A549 (cell line): ENCODE results near the gene ANKRD39. TPM values are rescaled to one million over a fixed set of nuclear protein-coding genes. Genes with fewer than 3 reads are reported as not detected.

Source experiments
- ATAC-seq, 2 experiments: fragments of 200-7000 bp in 1 of 2; fragments of >200 bp in 1 of 2; cut with Nextera tagmentation in 1 of 2; cut with Tn5 transposase in 1 of 2; 3 replicates each; pipeline versions ENCODE4 v1.8.0 to v1.9.1; 2018 to 2020; ENCODE audit warnings: mild to moderate bottlenecking in 1 of 2, moderate library complexity in 1 of 2
- CTCF ChIA-PET: fragments of 300-600 bp; sonication (Branson Sonifier 250); formaldehyde crosslinking; extraction: SDS; loops from one replicate; lab custom pipeline; 2021; ENCODE audit warnings: antibody characterized with exemption, inconsistent platforms; lab: Yijun Ruan, JAX
- POLR2A ChIA-PET: fragments of 350-600 bp; formaldehyde crosslinking; extraction: SDS; loops from one replicate; lab custom pipeline; 2021; ENCODE audit warnings: antibody characterized with exemption, inconsistent platforms; lab: Yijun Ruan, JAX
- DNase-seq, 2 experiments: peaks; one replicate each; pipeline versions ENCODE4 v3.0.0 to v3.0.0-alpha.2; 2011 to 2016; ENCODE audit warnings: low read depth in 1 of 2, low spot score in 1 of 2
- FAIRE-seq: peaks from 2 replicates; lab custom pipeline; 2011; peaks lifted over from hg19 to GRCh38; lab: Jason Lieb, UNC
- H3K27ac ChIP-seq, 2 experiments: fragments of >200 bp; sonication (Bioruptor Twin); formaldehyde crosslinking; 3 replicates each; pipeline ENCODE4 v1.5.1; 2016 to 2017
- H3K4me1 ChIP-seq: fragments of >200 bp; sonication (Bioruptor Twin); formaldehyde crosslinking; 3 replicates; pipeline ENCODE4 v1.6.1; 2016
- H3K4me2 ChIP-seq: fragments of >200 bp; sonication (Bioruptor Twin); formaldehyde crosslinking; 3 replicates; pipeline ENCODE4 v1.6.1; 2016
- H3K4me3 ChIP-seq: fragments of >200 bp; sonication (Bioruptor Twin); formaldehyde crosslinking; 3 replicates; pipeline ENCODE4 v1.5.1; 2016
- H3K9me3 ChIP-seq: fragments of >200 bp; sonication (Bioruptor Twin); formaldehyde crosslinking; 3 replicates; pipeline ENCODE4 v1.6.1; 2016
- ATOH8 ChIP-seq: fragments of 250-450 bp; sonication (Bioruptor Pico); IDR thresholded peaks from 2 replicates; pipeline ENCODE4 v1.5.0; 2020; ENCODE audit warnings: low read depth, mild to moderate bottlenecking, moderate library complexity
- BCL3 ChIP-seq: fragments of >200 bp; sonication (Bioruptor Twin); formaldehyde crosslinking; IDR thresholded peaks from 3 replicates; pipeline ENCODE4 v1.6.1; 2016
- CEBPB ChIP-seq, 2 experiments: fragments of >200 bp in 1 of 2; sonication (Bioruptor Twin) in 1 of 2; formaldehyde crosslinking in 1 of 2; IDR thresholded peaks; 2 replicates each; pipeline ENCODE4 v1.6.1; 2012 to 2016
- CTCF ChIP-seq: fragments of >200 bp; sonication (Bioruptor Twin); formaldehyde crosslinking; IDR thresholded peaks from 3 replicates; pipeline ENCODE4 v1.5.1; 2016
- E2F6 ChIP-seq: IDR thresholded peaks from 2 replicates; pipeline ENCODE4 v1.6.1; 2012; ENCODE audit warnings: low read depth, borderline replicate concordance
- EHMT2 ChIP-seq: fragments of 200-600 bp; sonication (generic); IDR thresholded peaks from 2 replicates; pipeline ENCODE4 v1.6.1; 2016; ENCODE audit warnings: antibody characterized with exemption, low read depth, mild to moderate bottlenecking, moderate library complexity
- EP300 ChIP-seq, 2 experiments: fragments of >200 bp; sonication (Bioruptor Twin); formaldehyde crosslinking; IDR thresholded peaks; 2 replicates in 1 of 2; 3 replicates in 1 of 2; pipeline ENCODE4 v1.6.1; 2016 to 2017
- GATA3 ChIP-seq: IDR thresholded peaks from 2 replicates; pipeline ENCODE4 v1.6.1; 2012; ENCODE audit warnings: borderline replicate concordance
- HES2 ChIP-seq: fragments of >200 bp; sonication (Bioruptor Twin); formaldehyde crosslinking; IDR thresholded peaks from 2 replicates; pipeline ENCODE4 v1.6.1; 2016
- HEYL ChIP-seq: fragments of 250-450 bp; sonication (Bioruptor Pico); IDR thresholded peaks from 2 replicates; pipeline ENCODE4 v1.8.0; 2021; ENCODE audit warnings: mild to moderate bottlenecking, moderate library complexity
- HOXB5 ChIP-seq: fragments of 250-450 bp; sonication (Bioruptor Pico); IDR thresholded peaks from 2 replicates; pipeline ENCODE4 v1.5.0; 2020; ENCODE audit warnings: mild to moderate bottlenecking, moderate library complexity
- JUN ChIP-seq, 2 experiments: fragments of >200 bp; sonication (Bioruptor Twin); formaldehyde crosslinking; IDR thresholded peaks; 2 replicates in 1 of 2; 3 replicates in 1 of 2; pipeline ENCODE4 v1.6.1; 2016 to 2017
- KDM1A ChIP-seq: fragments of 200-600 bp; sonication (generic); IDR thresholded peaks from 2 replicates; pipeline ENCODE4 v1.6.1; 2016; ENCODE audit warnings: low read depth, mild to moderate bottlenecking
- KDM5A ChIP-seq: fragments of 200-600 bp; sonication (generic); IDR thresholded peaks from 2 replicates; pipeline ENCODE4 v1.6.1; 2016; ENCODE audit warnings: antibody characterized with exemption, mild to moderate bottlenecking
- MAFK ChIP-seq: fragments of 450-650 bp; IDR thresholded peaks from 2 replicates; pipeline ENCODE4 v1.6.1; 2014; ENCODE audit not compliant: partially characterized antibody
- MAZ ChIP-seq: fragments of 150-350 bp; IDR thresholded peaks from 2 replicates; pipeline ENCODE4 v1.6.1; 2014; ENCODE audit warnings: antibody characterized with exemption, low read depth, low read length, borderline replicate concordance
- MYC ChIP-seq: IDR thresholded peaks from 2 replicates; pipeline ENCODE4 v1.6.1; 2012; ENCODE audit warnings: mild to moderate bottlenecking, inconsistent platforms, low read length, improper control_type of control experiment, borderline replicate concordance
- POLR2A ChIP-seq: IDR thresholded peaks from 2 replicates; pipeline ENCODE4 v1.6.1; 2012; ENCODE audit warnings: mild to moderate bottlenecking, low read length
- RAD21 ChIP-seq, 2 experiments: fragments of >200 bp in 1 of 2; sonication (Bioruptor Twin) in 1 of 2; formaldehyde crosslinking in 1 of 2; IDR thresholded peaks in 1 of 2; conservative IDR thresholded peaks in 1 of 2; 2 replicates in 1 of 2; 3 replicates in 1 of 2; pipeline ENCODE4 v1.6.1; 2012 to 2018; ENCODE audit warnings: inconsistent platforms in 1 of 2
- RNF2 ChIP-seq: fragments of 200-600 bp; sonication (generic); IDR thresholded peaks from 2 replicates; pipeline ENCODE4 v1.6.1; 2016; ENCODE audit warnings: low read depth, mild to moderate bottlenecking, antibody characterized with exemption, moderate library complexity, borderline replicate concordance
- SREBF2 ChIP-seq: fragments of 450-650 bp; IDR thresholded peaks from 2 replicates; pipeline ENCODE4 v1.6.1; 2014; ENCODE audit warnings: mild to moderate bottlenecking, moderate library complexity
- USF2 ChIP-seq: fragments of 450-650 bp; IDR thresholded peaks from 2 replicates; pipeline ENCODE4 v1.6.1; 2014; ENCODE audit warnings: antibody characterized with exemption
- ZSCAN20 ChIP-seq: fragments of 250-450 bp; sonication (Bioruptor Pico); IDR thresholded peaks from 2 replicates; pipeline ENCODE4 v1.8.0; 2022; ENCODE audit warnings: mild to moderate bottlenecking, moderate library complexity
- WGBS: methylation state at CpG from one replicate; pipeline ENCODE4 v1.1.6; 2017; ENCODE audit errors: missing lambda C conversion rate; 5-methylcytosine and 5-hydroxymethylcytosine counted together
- polyA plus RNA-seq, 4 experiments: library from polyadenylated mRNA; depleted of rRNA in 3 of 4; stranded (reverse); fragments of >200 nt; fragmentation: RNase III in 1 of 4; extraction: RNeasy Plus Mini Kit Qiagen cat#74134 plus additional on column Dnase treatment in 1 of 4; gene quantifications; 2 replicates in 3 of 4; 3 replicates in 1 of 4; pipeline ENCODE4 v1.2.3, GENCODE V29; 2011 to 2017

ANKRD39 gene
- polyA plus RNA-seq, 2 of the 4 experiments (the other 2 are of a cell fraction): 6.3 to 16.4 TPM

GRCh38 chr2:96861074-96861473 is 3.3 kb upstream of the ANKRD39 start:
- Histone ChIP-seq H3K4me3 (no peak overlapping the region), H3K9me3 (no peaks in the 10 kb centered on the region), H3K4me2 (no peak overlapping the region), H3K4me1 (peaks cover 36% of the 10 kb centered on the region)
- CTCF ChIA-PET: interaction anchor here (1.3 to 5.7 kb wide), 4 partner anchors 10 to 251 kb away, joined by 5 to 44 read pairs (median 7); partner anchors contain the start of gene ANKRD36
- FAIRE-seq (no peak), ATAC-seq (no peak), DNase-seq (no peak)
- 94% methylated on average over 6 of the region's 17 CpGs for WGBS
- TF ChIP-seq MAFK (no peak), ZSCAN20 (CRISPR knock-in tag) (no peak), USF2 (no peak), JUN (IDR thresholded peaks at IDR 0.05) (no peak), HOXB5 (CRISPR knock-in tag) (no peak), HEYL (no peak), E2F6 (no peak)
- TF ChIP-seq, all 56 proteins: peak for 0
- POLR2A ChIA-PET: no interaction called here
- H3K27ac ChIP-seq: no peak overlapping the region

- H3K4me2 ChIP-seq: no peak overlapping the region
- CTCF ChIA-PET: interaction anchor here (0.7 to 5.7 kb wide), 6 partner anchors 7 to 1101 kb away, joined by 3 to 123 read pairs (median 26); partner anchors contain the start of gene ANKRD36
- TF ChIP-seq MAZ (no peak), ATOH8 (CRISPR knock-in tag) (no peak), MYC (no peak), HES2 (no peak), CEBPB (IDR thresholded peaks at IDR 0.05) (no peak), MAFK (no peak), RNF2 (no peak), POLR2A (no peak), RAD21 (conservative IDR thresholded peaks at IDR 0.05 in 1 of 2, IDR thresholded peaks at IDR 0.05 in 1 of 2) (no peak), KDM5A (no peak), BCL3 (no peak), SREBF2 (no peak), EHMT2 (no peak), KDM1A (no peak), GATA3 (no peak), HEYL (no peak), CTCF (no peak), EP300 (IDR thresholded peaks at IDR 0.05) (no peak)
- TF ChIP-seq, all 56 proteins: peak for 0
- ATAC-seq (no peak), DNase-seq (no peak), FAIRE-seq (no peak)
- 83% methylated on average over 36 of the region's 38 CpGs for WGBS
- Histone ChIP-seq H3K4me1 (peaks cover 36% of the 10 kb centered on the region), H3K4me3 (no peak overlapping the region), H3K27ac (no peak overlapping the region), H3K9me3 (no peaks in the 10 kb centered on the region)
- POLR2A ChIA-PET: no interaction called here
Measured at GRCh38 chr2:96860065-96861029, 2.5 kb upstream of the ANKRD39 start.
